HepG2 (cell line): ENCODE data around the gene TIMELESS. TPM values are rescaled to one million over a fixed set of nuclear protein-coding genes. Genes with fewer than 3 reads are reported as not detected.
A peak's percentile ranks its signal among the peaks of the same experiment; 100 is the strongest.

Source experiments
- AHR ChIP-seq: IDR thresholded peaks from 2 replicates; pipeline ENCODE4 v1.6.1; 2018; ENCODE audit warnings: missing genetic modification reagents, missing compliant biosample characterization
- CENPX ChIP-seq: sonication (generic); formaldehyde crosslinking; IDR thresholded peaks from 2 replicates; pipeline ENCODE4 v1.9.0; 2021; ENCODE audit warnings: mild to moderate bottlenecking, missing genetic modification reagents, moderate library complexity
- CHCHD3 ChIP-seq: sonication (generic); formaldehyde crosslinking; IDR thresholded peaks from 2 replicates; pipeline ENCODE4 v1.8.0; 2022; ENCODE audit warnings: mild to moderate bottlenecking, missing genetic modification reagents, moderate library complexity
- CREB1 ChIP-seq, 2 experiments: fragments of 450-650 bp in 1 of 2; IDR thresholded peaks; 2 replicates each; pipeline ENCODE4 v1.6.1; 2016 to 2017; ENCODE audit warnings: control low read depth in 1 of 2, mild to moderate bottlenecking in 1 of 2, missing compliant biosample characterization in 1 of 2, missing genetic modification characterization in 1 of 2
- E2F5 ChIP-seq: sonication (generic); formaldehyde crosslinking; conservative IDR thresholded peaks from 2 replicates; pipeline ENCODE4 v1.4.0; 2020; ENCODE audit warnings: missing genetic modification reagents
- EEA1 ChIP-seq: sonication (generic); formaldehyde crosslinking; IDR thresholded peaks from 2 replicates; pipeline ENCODE4 v1.5.1; 2020; ENCODE audit warnings: mild to moderate bottlenecking, missing genetic modification reagents, borderline replicate concordance
- ETS1 ChIP-seq: sonication (generic); formaldehyde crosslinking; IDR thresholded peaks from 2 replicates; pipeline ENCODE4 v1.4.0; 2020; ENCODE audit warnings: missing genetic modification reagents
- FOSL2 ChIP-seq: sonication (generic); formaldehyde crosslinking; IDR thresholded peaks from 2 replicates; pipeline ENCODE4 v1.4.0; 2020; ENCODE audit warnings: missing genetic modification reagents
- GMEB2 ChIP-seq: IDR thresholded peaks from 2 replicates; pipeline ENCODE4 v1.6.1; 2016; ENCODE audit warnings: missing biosample characterization, missing genetic modification reagents, low read depth
- MATR3 ChIP-seq: sonication (generic); formaldehyde crosslinking; IDR thresholded peaks from 2 replicates; pipeline ENCODE4 v1.4.0; 2020; ENCODE audit warnings: missing genetic modification reagents
- NR2F2 ChIP-seq: IDR thresholded peaks from 2 replicates; pipeline ENCODE4 v1.6.1; 2012; ENCODE audit warnings: low read depth, inconsistent platforms, borderline replicate concordance
- POLR2AphosphoS2 ChIP-seq: IDR thresholded peaks from 2 replicates; pipeline ENCODE4 v1.6.1; 2011; ENCODE audit warnings: low read depth, low read length, improper control_type of control experiment
- POLR2G ChIP-seq: fragments of 200-400 bp; formaldehyde crosslinking; IDR thresholded peaks from 2 replicates; pipeline ENCODE4 v1.6.1; 2018; ENCODE audit warnings: mild to moderate bottlenecking, low read depth, low read length, moderate library complexity
- STAG1 ChIP-seq: sonication (generic); formaldehyde crosslinking; IDR thresholded peaks from 2 replicates; pipeline ENCODE4 v1.4.0; 2020; ENCODE audit warnings: missing genetic modification reagents
- ZBTB26 ChIP-seq: IDR thresholded peaks from 2 replicates; pipeline ENCODE4 v1.6.1; 2016; ENCODE audit warnings: missing compliant biosample characterization, missing genetic modification reagents, borderline replicate concordance
- ZIK1 ChIP-seq: sonication (generic); formaldehyde crosslinking; IDR thresholded peaks from 2 replicates; pipeline ENCODE4 v1.5.0; 2020; ENCODE audit warnings: mild to moderate bottlenecking, low read depth, missing genetic modification reagents, borderline replicate concordance
- ZKSCAN8 ChIP-seq: IDR thresholded peaks from 2 replicates; pipeline ENCODE4 v1.6.1; 2016; ENCODE audit warnings: borderline replicate concordance, missing genetic modification reagents, missing compliant biosample characterization
- ZNF17 ChIP-seq: sonication (generic); formaldehyde crosslinking; IDR thresholded peaks from 2 replicates; pipeline ENCODE4 v1.5.0; 2020; ENCODE audit warnings: mild to moderate bottlenecking, missing genetic modification reagents
- ZNF207 ChIP-seq: fragments of 450-650 bp; IDR thresholded peaks from 2 replicates; pipeline ENCODE4 v1.6.1; 2016; ENCODE audit warnings: antibody characterized with exemption, borderline replicate concordance
- ZNF33A ChIP-seq: sonication (generic); formaldehyde crosslinking; IDR thresholded peaks from 2 replicates; pipeline ENCODE4 v1.5.1; 2020; ENCODE audit warnings: missing genetic modification reagents, mild to moderate bottlenecking, moderate library complexity, borderline replicate concordance
- ZNF343 ChIP-seq: sonication (generic); formaldehyde crosslinking; IDR thresholded peaks from 2 replicates; pipeline ENCODE4 v1.4.0; 2020; ENCODE audit warnings: mild to moderate bottlenecking, missing genetic modification reagents
- ZNF431 ChIP-seq: sonication (generic); formaldehyde crosslinking; IDR thresholded peaks from 2 replicates; pipeline ENCODE4 v1.9.0; 2022; ENCODE audit warnings: missing genetic modification reagents, low read depth, mild to moderate bottlenecking, borderline replicate concordance
- ZNF451 ChIP-seq: sonication (generic); formaldehyde crosslinking; IDR thresholded peaks from 2 replicates; pipeline ENCODE4 v1.5.0; 2020; ENCODE audit warnings: mild to moderate bottlenecking, missing genetic modification reagents
- ZNF775 ChIP-seq: sonication (generic); formaldehyde crosslinking; IDR thresholded peaks from 2 replicates; pipeline ENCODE4 v1.4.0; 2020; ENCODE audit warnings: missing genetic modification reagents, mild to moderate bottlenecking, moderate library complexity, borderline replicate concordance
- ZSCAN30 ChIP-seq: sonication (generic); formaldehyde crosslinking; IDR thresholded peaks from 2 replicates; pipeline ENCODE4 v1.5.0; 2020; ENCODE audit warnings: mild to moderate bottlenecking, missing genetic modification reagents
- polyA plus RNA-seq, 8 experiments: library from polyadenylated mRNA; depleted of rRNA in 3 of 8; stranded (reverse) in 7 of 8; unstranded in 1 of 8; fragments of >200 nt; fragmentation: Illumina TruSeq in 4 of 8; extraction: Trizol in 4 of 8; gene quantifications; 2 replicates each; pipeline versions ENCODE4 v1.2.1 to v1.2.3, GENCODE V29; 2011 to 2016; ENCODE audit warnings: low read depth in 4 of 8, missing spikeins in 1 of 8, mixed read lengths in 1 of 8; ENCODE audit not compliant: insufficient read depth in 1 of 8
- total RNA-seq, 5 experiments: library from RNA; depleted of rRNA; stranded (reverse); fragments of >200 nt; fragmentation: Illumina TruSeq; extraction: Trizol; gene quantifications; 2 replicates each; pipeline ENCODE4 v1.2.3, GENCODE V29; 2016; ENCODE audit warnings: low read depth in 1 of 5

The TIMELESS gene
- total and polyA plus RNA-seq, 2 of the 13 experiments (the other 11 are each of a cell fraction or from before 2014, with no cell fraction given) = 4.0 to 20.3 TPM

- TF ChIP-seq ZNF33A (CRISPR knock-in tag) = no peak
- TF ChIP-seq ZNF451 (CRISPR knock-in tag) = no peak
- TF ChIP-seq CENPX (CRISPR knock-in tag) = no peak
- no peak for TF ChIP-seq ZSCAN30 (CRISPR knock-in tag)
- TF ChIP-seq ZNF207 = no peak
- TF ChIP-seq CHCHD3 (CRISPR knock-in tag) = peak; percentile 88
- TF ChIP-seq E2F5 (CRISPR knock-in tag) = peak; percentile 81; the same call in 1 of the 2 replicates
- no peak for TF ChIP-seq ZNF775
- TF ChIP-seq ZNF17 (CRISPR knock-in tag) = no peak
- peak; percentile 82; the same call in 1 of the 2 replicates for TF ChIP-seq AHR (CRISPR knock-in tag)
- TF ChIP-seq POLR2AphosphoS2 = no peak
- TF ChIP-seq GMEB2 (CRISPR knock-in tag) = no peak
- no peak for TF ChIP-seq ZBTB26 (CRISPR knock-in tag)
- no peak for TF ChIP-seq ZIK1 (CRISPR knock-in tag)
- TF ChIP-seq FOSL2 (CRISPR knock-in tag) = peak; percentile 44; the same call in 1 of the 2 replicates
- peak; percentile 94; the same call in 1 of the 2 replicates for TF ChIP-seq EEA1 (CRISPR knock-in tag)
- TF ChIP-seq ZNF343 (CRISPR knock-in tag) = peak; percentile 86; the same call in 1 of the 2 replicates
- TF ChIP-seq STAG1 (CRISPR knock-in tag) = no peak
- no peak for TF ChIP-seq ZNF431 (CRISPR knock-in tag)
- TF ChIP-seq ETS1 (CRISPR knock-in tag) = peak; percentile 98
- no peak for TF ChIP-seq NR2F2
- peak; percentile 46; the same call in 1 of the 2 replicates for TF ChIP-seq POLR2G
- TF ChIP-seq ZKSCAN8 (CRISPR knock-in tag) = no peak
- TF ChIP-seq CREB1 (IDR thresholded peaks at IDR 0.05) = no peak
- TF ChIP-seq CREB1 (CRISPR knock-in tag; IDR thresholded peaks at IDR 0.05) = no peak
- no peak for TF ChIP-seq MATR3 (CRISPR knock-in tag)
Observed at GRCh38 chr12:56488041-56488955, 39.1 kb upstream of the TIMELESS start, which contains the start of gene GLS2 (continued).
